Thyroid gland (tissue), 4 donors: ENCODE data around the gene RABL6. TPM values are rescaled to one million over a fixed set of nuclear protein-coding genes. Genes with fewer than 3 reads are reported as not detected.
"Not testable (repeated sequence)": the region's sequence is repeated elsewhere in the genome, so short reads cannot be mapped to it uniquely, and the experiment has no call there.

Experiments used
- DNase-seq, 2 donors: peaks; one replicate each; pipeline ENCODE4 v3.0.0-alpha.2; 2019
- H3K27ac ChIP-seq, 3 donors: fragments of 200-600 bp; sonication (generic); 1 replicate in 2 of 3; 2 replicates in 1 of 3; pipeline ENCODE4 v1.5.1; 2016 to 2019; ENCODE audit warnings: mild to moderate bottlenecking in 1 of 3, moderate library complexity in 1 of 3
- H3K27me3 ChIP-seq: fragments of 200-600 bp; sonication (generic); one replicate; pipeline ENCODE4 v1.5.1; 2019
- H3K36me3 ChIP-seq, 2 donors: fragments of 200-600 bp; sonication (generic); one replicate each; pipeline ENCODE4 v1.5.1; 2016 to 2019
- H3K4me1 ChIP-seq, 2 donors: fragments of 200-600 bp; sonication (generic); one replicate each; pipeline ENCODE4 v1.5.1; 2017 to 2019
- H3K4me3 ChIP-seq, 3 donors: fragments of 200-600 bp; sonication (generic); replicated peaks in 1 of 3; 1 replicate in 2 of 3; 2 replicates in 1 of 3; pipeline ENCODE4 v1.5.1; 2016; ENCODE audit warnings: mild to moderate bottlenecking in 1 of 3
- H3K9me3 ChIP-seq: fragments of 200-600 bp; sonication (generic); one replicate; pipeline ENCODE4 v1.5.1; 2017
- POLR2A ChIP-seq, 2 donors: fragments of 450-650 bp; IDR thresholded peaks; one replicate each; pipeline ENCODE4 v1.6.1; 2017; ENCODE audit warnings: antibody characterized with exemption in 2 of 2, mild to moderate bottlenecking in 2 of 2, moderate library complexity in 1 of 2
- WGBS, 2 donors: methylation state at CpG; one replicate each; pipeline ENCODE4 v1.1.5; 2017; 5-methylcytosine and 5-hydroxymethylcytosine counted together
- intact Hi-C: fragments of 100-400 bp; cut with DNase I; formaldehyde crosslinking; loops from one replicate; pipeline ENCODE4 v1.15.1; 2023
- total RNA-seq, 4 donors: library from RNA; depleted of rRNA; stranded (reverse); fragments of >200 nt; gene quantifications; one replicate each; pipeline ENCODE4 v1.2.3, GENCODE V29; 2016
- TF ChIP-seq, protein P1 (sequence below), 6 experiments: fragments of 200-600 bp in 3 of 6; fragments of 450-650 bp in 3 of 6; sonication (generic) in 3 of 6; IDR thresholded peaks; one replicate each; pipeline ENCODE4 v1.5.1; 2016 to 2019; ENCODE audit warnings: antibody characterized with exemption in 6 of 6, mild to moderate bottlenecking in 2 of 6, inconsistent platforms in 1 of 6, moderate library complexity in 1 of 6

RABL6 gene
- total RNA-seq, 4 donors from 2014 or later, result 59.8 to 84.0 (median 62.2) TPM

DNA sequence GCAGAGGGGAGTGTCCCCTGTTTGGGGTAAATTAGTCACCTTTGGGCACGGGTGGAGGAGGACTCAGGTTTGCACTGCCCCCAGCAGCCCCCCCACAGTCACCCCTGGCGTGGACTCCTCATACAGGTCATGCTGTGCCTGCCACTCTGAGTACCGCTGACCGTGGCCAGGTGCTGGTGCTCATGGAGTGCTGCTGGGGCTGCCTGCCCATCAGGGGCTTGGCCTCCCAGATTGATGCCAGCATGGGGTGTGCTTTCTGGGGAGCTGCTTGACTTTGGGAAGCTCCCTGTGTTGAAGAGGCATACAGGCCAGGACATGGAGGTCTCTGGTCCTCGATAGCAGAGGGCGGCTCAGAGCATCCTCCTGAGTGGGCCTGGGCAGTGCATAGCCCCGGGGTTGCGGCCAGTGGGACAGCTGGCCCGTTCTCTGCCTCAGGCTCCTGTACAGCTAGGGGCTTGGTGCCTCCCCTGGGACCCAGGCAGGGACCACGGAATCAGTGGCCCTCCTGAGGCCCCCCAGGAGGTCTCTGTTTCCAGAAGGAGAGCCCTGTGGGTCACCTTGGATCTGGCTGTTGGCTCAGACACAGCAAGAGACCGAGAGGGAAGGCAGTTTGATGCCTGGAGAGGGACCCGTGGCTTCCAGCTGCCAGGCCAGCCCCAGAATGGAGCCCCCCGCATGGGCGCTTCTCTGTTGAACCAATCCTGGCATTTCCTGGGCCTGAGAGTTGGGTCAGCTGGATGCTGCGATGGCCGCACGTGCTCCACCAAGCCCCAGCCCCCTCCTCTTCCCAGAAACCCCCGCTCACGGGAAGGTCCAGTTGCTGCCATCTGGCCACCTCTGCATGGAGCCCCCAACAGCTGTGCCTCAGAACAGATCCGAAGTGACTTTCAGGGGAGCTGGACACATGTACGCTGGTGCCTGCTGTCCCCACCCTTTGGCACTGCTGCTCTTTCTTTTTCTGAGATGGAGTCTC, 28.5 kb downstream of the RABL6 start:
- Histone ChIP-seq H3K27me3 (no peaks in the 10 kb centered on the region), H3K4me3 (no peak overlapping the region), H3K27ac (no peak overlapping the region), H3K4me1 (peaks cover 4 to 5% of the 10 kb centered on the region in 2 donors), H3K9me3 (no peaks in the 10 kb centered on the region), H3K36me3 (peaks cover 14 to 23% of the 10 kb centered on the region in 2 donors)
- no peak for TF ChIP-seq POLR2A (IDR thresholded peaks at IDR 0.05)
- TF ChIP-seq, protein P1, sequence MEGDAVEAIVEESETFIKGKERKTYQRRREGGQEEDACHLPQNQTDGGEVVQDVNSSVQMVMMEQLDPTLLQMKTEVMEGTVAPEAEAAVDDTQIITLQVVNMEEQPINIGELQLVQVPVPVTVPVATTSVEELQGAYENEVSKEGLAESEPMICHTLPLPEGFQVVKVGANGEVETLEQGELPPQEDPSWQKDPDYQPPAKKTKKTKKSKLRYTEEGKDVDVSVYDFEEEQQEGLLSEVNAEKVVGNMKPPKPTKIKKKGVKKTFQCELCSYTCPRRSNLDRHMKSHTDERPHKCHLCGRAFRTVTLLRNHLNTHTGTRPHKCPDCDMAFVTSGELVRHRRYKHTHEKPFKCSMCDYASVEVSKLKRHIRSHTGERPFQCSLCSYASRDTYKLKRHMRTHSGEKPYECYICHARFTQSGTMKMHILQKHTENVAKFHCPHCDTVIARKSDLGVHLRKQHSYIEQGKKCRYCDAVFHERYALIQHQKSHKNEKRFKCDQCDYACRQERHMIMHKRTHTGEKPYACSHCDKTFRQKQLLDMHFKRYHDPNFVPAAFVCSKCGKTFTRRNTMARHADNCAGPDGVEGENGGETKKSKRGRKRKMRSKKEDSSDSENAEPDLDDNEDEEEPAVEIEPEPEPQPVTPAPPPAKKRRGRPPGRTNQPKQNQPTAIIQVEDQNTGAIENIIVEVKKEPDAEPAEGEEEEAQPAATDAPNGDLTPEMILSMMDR (IDR thresholded peaks at IDR 0.05), result no peak
- DNase-seq, result no peak
- intact Hi-C loops, result no loop called here
- 94 to 97% methylated on average over 4 to 14 of the region's 21 CpGs for WGBS, 2 donors

DNA sequence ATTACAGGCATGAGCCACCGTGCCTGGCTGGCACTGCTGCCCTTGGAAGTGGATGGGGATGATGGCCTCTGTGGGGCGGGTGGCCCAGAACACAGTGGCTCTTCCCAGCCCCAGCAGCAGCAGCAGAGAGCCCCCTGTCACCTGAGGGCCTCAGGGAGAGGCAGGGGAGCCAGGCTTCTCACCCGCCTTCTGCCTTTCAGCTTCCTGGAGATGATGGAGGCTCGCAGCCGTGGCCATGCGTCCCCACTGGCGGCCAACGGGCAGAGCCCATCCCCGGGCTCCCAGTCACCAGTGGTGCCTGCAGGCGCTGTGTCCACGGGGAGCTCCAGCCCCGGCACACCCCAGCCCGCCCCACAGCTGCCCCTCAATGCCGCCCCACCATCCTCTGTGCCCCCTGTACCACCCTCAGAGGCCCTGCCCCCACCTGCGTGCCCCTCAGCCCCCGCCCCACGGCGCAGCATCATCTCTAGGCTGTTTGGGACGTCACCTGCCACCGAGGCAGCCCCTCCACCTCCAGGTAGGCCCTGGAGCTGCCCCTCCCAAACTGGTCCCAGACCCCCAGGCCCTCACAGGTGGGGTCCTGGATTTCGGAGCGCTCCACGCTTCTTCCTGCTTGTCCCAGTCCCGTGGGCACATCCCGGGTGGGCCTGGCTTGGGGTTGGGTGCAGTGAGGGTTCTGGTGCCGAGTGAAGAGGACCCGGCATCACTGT, 29.6 kb downstream of the RABL6 start:
- TF ChIP-seq, protein P1 (IDR thresholded peaks at IDR 0.05), result no peak
- no peak for TF ChIP-seq POLR2A (IDR thresholded peaks at IDR 0.05)
- intact Hi-C loops, result no loop called here
- DNase-seq, result no peak
- Histone ChIP-seq H3K27ac (no peak overlapping the region), H3K9me3 (no peaks in the 10 kb centered on the region), H3K4me3 (no peak overlapping the region), H3K4me1 (peaks cover 15 to 16% of the 10 kb centered on the region in 2 donors), H3K36me3 (peaks cover 7 to 16% of the 10 kb centered on the region in 2 donors), H3K27me3 (no peaks in the 10 kb centered on the region)
- WGBS, 2 donors, result 82 to 91% methylated on average over 10 to 12 of the region's 27 CpGs

DNA sequence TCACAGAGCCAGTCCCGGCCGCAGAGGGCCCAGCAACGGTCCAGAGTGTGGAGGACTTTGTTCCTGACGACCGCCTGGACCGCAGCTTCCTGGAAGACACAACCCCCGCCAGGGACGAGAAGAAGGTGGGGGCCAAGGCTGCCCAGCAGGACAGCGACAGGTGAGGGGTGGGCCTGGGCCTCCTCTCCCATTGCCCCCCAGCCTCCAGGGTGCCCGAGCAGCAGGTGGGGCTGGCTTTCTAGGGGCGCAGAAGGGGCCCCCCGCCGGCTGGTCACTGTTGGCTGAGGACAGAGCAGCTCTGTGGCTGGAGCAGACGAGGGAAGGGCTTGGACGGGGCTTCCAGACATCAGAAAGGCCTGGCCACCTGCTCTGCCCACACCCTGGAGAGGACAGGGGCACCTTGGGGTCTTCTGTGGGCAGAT, 30.1 kb downstream of the RABL6 start:
- intact Hi-C loops, H3K27ac ChIP-seq, H3K9me3 ChIP-seq, DNase-seq, H3K4me3 ChIP-seq, H3K27me3 ChIP-seq: not testable (repeated sequence)
- H3K4me1 ChIP-seq, result peaks cover 20 to 22% of the 10 kb centered on the region in 2 donors
- H3K36me3 ChIP-seq, result peaks cover 3 to 11% of the 10 kb centered on the region in 2 donors
- WGBS, 2 donors, result 84 to 100% methylated on average over 7 to 8 of the region's 15 CpGs

DNA sequence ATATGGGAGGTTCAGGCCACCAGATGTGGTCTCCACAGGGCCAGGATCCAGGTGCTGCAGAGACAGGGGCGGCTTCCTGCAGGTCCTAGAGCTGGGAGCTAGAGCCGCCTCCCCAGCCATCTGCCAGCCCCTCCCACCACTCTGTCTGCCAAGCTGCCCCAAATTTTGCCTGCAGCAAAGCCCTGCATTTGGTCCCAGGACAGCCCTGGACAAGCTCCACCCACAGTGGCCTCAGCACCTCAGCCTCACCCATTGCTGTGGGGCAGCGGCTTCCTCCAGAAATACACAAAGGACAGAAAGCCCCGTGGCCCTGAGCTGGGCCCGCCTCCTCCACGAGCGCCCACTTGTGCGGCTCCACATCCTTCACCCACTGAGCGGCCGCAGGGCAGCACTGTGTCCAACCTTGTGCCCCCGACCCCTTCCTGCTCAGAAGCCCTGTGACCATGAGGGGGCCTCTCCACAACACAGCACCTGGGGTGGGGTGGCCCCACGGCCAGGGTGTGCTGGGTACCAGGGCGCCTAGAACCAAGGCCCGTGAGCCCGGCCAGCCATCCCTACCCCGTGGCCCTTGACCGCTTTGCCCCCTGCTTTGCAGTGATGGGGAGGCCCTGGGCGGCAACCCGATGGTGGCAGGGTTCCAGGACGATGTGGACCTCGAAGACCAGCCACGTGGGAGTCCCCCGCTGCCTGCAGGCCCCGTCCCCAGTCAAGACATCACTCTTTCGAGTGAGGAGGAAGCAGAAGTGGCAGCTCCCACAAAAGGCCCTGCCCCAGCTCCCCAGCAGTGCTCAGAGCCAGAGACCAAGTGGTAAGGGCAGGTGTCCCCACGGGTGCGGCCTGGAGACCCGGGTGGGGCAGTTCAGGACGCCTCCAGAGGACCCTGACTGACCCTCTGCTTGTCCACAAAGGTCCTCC, 30.8 kb downstream of the RABL6 start:
- peaks cover 3 to 11% of the 10 kb centered on the region in 2 donors for H3K36me3 ChIP-seq
- DNase-seq, result no peak
- H3K27ac ChIP-seq, result no peak overlapping the region
- peaks cover 27 to 29% of the 10 kb centered on the region in 2 donors for H3K4me1 ChIP-seq
- 86 to 94% methylated on average over 7 to 17 of the region's 29 CpGs for WGBS, 2 donors
- no peak overlapping the region for H3K4me3 ChIP-seq
- TF ChIP-seq, protein P1 (IDR thresholded peaks at IDR 0.05), result no peak
- no peak for TF ChIP-seq POLR2A (IDR thresholded peaks at IDR 0.05)
- intact Hi-C loops, result no loop called here
- H3K27me3 ChIP-seq, result no peaks in the 10 kb centered on the region
- H3K9me3 ChIP-seq, result no peaks in the 10 kb centered on the region
